Measurements from ENCODE around the gene CLEC1B. TPM values are rescaled to one million over a fixed set of nuclear protein-coding genes. Genes with fewer than 3 reads are reported as not detected.
"Not testable (repeated sequence)": the region's sequence is repeated elsewhere in the genome, so short reads cannot be mapped to it uniquely, and the experiment has no call there.

CLEC1B gene
- total RNA-seq, 1 experiment from 2014 or later: not detected

GRCh38 chr12:9975614-9976013 is 23.3 kb downstream of the CLEC1B start:
- no peak for DNase-seq (ENCODE audit: extremely low read depth, low read depth)

- not testable (repeated sequence) for DNase-seq (ENCODE audit: extremely low read depth, low read depth)
Measured at GRCh38 chr12:9974731-9975130, 24.2 kb downstream of the CLEC1B start.

GRCh38 chr12:9973949-9974348 is 25.0 kb downstream of the CLEC1B start:
- DNase-seq (ENCODE audit: extremely low read depth, low read depth): no peak

GRCh38 chr12:9971181-9971580 is 27.7 kb downstream of the CLEC1B start, which contains the start of gene CLEC12A:
Gene CLEC12A (plus strand): TSS chr12:9971409. CDS start chr12:9971597, 188 bp downstream.
- DNase-seq (ENCODE audit: extremely low read depth, low read depth): no peak

- DNase-seq (ENCODE audit: extremely low read depth, low read depth): no peak
Measured at GRCh38 chr12:9969673-9970072, 29.2 kb downstream of the CLEC1B start.

- no peak for DNase-seq (ENCODE audit: extremely low read depth, low read depth)
Measured at GRCh38 chr12:9961901-9962300, 37.0 kb downstream of the CLEC1B start.

GRCh38 chr12:9961106-9961505 is 37.8 kb downstream of the CLEC1B start:
- no peak for DNase-seq (ENCODE audit: extremely low read depth, low read depth)

GRCh38 chr12:9960590-9960989 is 38.3 kb downstream of the CLEC1B start:
- DNase-seq (ENCODE audit: extremely low read depth, low read depth): no peak

GRCh38 chr12:9957834-9958233 is 41.1 kb downstream of the CLEC1B start:
- no peak for DNase-seq (ENCODE audit: extremely low read depth, low read depth)

- not testable (repeated sequence) for DNase-seq (ENCODE audit: extremely low read depth, low read depth)
Measured at GRCh38 chr12:9952954-9953729, 45.8 kb downstream of the CLEC1B start.

GRCh38 chr12:9951026-9951675 is 47.8 kb downstream of the CLEC1B start:
- no peak for DNase-seq (ENCODE audit: extremely low read depth, low read depth)

GRCh38 chr12:9948606-9949296 is 50.2 kb downstream of the CLEC1B start:
- DNase-seq (ENCODE audit: extremely low read depth, low read depth): no peak

GRCh38 chr12:9947674-9948073 is 51.2 kb downstream of the CLEC1B start:
- DNase-seq (ENCODE audit: extremely low read depth, low read depth): no peak

GRCh38 chr12:9944391-9944790 is 54.5 kb downstream of the CLEC1B start:
- DNase-seq (ENCODE audit: extremely low read depth, low read depth): no peak

GRCh38 chr12:9943240-9943639 is 55.7 kb downstream of the CLEC1B start:
- no peak for DNase-seq (ENCODE audit: extremely low read depth, low read depth)

Other genes starting within 250 kb of the CLEC1B start
- gene CD69, start 238.2 kb downstream of the CLEC1B start, total RNA-seq (2014; rRNA removed; shearing (Covaris generic)): not detected in 2 replicates
- gene KLRF1, start 171.6 kb downstream of the CLEC1B start, total RNA-seq (2014; rRNA removed; shearing (Covaris generic)): 0.22 TPM in 1 of 2 replicates, not detected in the other
- gene CLEC2B, start 129.8 kb downstream of the CLEC1B start, total RNA-seq (2014; rRNA removed; shearing (Covaris generic)): 0.38 and 0.77 TPM in 2 replicates
- gene KLRF2, start 117.6 kb downstream of the CLEC1B start, total RNA-seq (2014; rRNA removed; shearing (Covaris generic)): not detected in 2 replicates
- not detected in 2 replicates for gene CLEC2A, start 66.8 kb downstream of the CLEC1B start, total RNA-seq (2014; rRNA removed; shearing (Covaris generic))
- not detected in 2 replicates for gene CLEC12A, start 27.7 kb downstream of the CLEC1B start, total RNA-seq (2014; rRNA removed; shearing (Covaris generic))
- not detected in 2 replicates for gene CLEC12B, start 11.5 kb upstream of the CLEC1B start, total RNA-seq (2014; rRNA removed; shearing (Covaris generic))
- gene CLEC9A, start 31.6 kb upstream of the CLEC1B start, total RNA-seq (2014; rRNA removed; shearing (Covaris generic)): not detected in 2 replicates
- not detected in 2 replicates for gene CLEC1A, start 99.9 kb upstream of the CLEC1B start, total RNA-seq (2014; rRNA removed; shearing (Covaris generic))
- gene CLEC7A, start 131.1 kb upstream of the CLEC1B start, total RNA-seq (2014; rRNA removed; shearing (Covaris generic)): not detected in 2 replicates
- not detected in 2 replicates for gene OLR1, start 173.0 kb upstream of the CLEC1B start, total RNA-seq (2014; rRNA removed; shearing (Covaris generic))
- not detected in 2 replicates for gene TMEM52B, start 179.9 kb upstream of the CLEC1B start, total RNA-seq (2014; rRNA removed; shearing (Covaris generic))
- 38.1 and 42.7 TPM in 2 replicates for gene GABARAPL1, start 213.8 kb upstream of the CLEC1B start, total RNA-seq (2014; rRNA removed; shearing (Covaris generic))